Measurements from ENCODE around the gene CAMTA1.

Gene CAMTA1

DNA sequence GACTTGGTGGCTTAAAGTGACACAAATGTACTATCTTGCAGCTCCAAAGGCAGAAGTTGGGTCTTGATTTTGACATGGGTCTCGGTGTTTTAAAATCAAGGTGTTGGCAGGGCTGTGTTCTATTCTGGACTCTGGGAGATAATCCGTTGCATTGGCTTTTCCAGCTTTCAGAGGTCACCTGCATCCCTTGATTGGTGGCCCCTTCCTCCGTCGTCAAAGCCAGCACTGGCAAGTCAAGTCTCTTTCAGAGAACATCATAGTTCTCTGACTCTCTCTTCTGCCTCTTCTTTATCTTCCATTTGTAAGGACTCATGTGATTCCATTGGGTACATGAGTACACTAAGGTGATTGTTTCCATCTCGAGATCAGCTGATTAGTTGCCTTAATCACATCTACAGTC is 172.1 kb downstream of the CAMTA1 start:
- no peak for DNase-seq (ENCODE audit: low read depth, low spot score)

GRCh38 chr1:6958407-6959030 is 173.3 kb downstream of the CAMTA1 start:
- DNase-seq (ENCODE audit: low read depth, low spot score): no peak

DNA sequence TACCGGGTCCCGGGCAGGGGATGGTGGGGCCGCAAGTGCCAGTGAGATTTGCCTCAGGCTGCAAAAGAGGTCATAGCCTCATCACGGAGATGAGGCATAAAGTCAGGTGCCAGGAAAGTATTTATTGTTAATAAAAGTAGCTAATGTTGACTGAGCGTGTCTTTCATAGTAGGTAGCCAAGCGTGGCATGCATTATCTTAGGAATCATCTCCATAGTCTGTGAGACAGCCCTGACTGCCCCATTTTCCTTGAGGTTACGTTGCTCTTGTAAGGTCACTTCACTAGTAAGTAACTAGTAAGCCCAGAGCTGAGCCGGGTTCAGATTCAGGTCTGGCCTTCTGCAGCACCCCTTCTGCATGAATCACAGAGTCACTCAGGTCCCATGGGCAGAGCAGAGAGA is 174.2 kb downstream of the CAMTA1 start:
- DNase-seq (ENCODE audit: low read depth, low spot score): no peak

GRCh38 chr1:6960291-6960811 is 175.1 kb downstream of the CAMTA1 start:
- DNase-seq (ENCODE audit: low read depth, low spot score): no peak

DNA sequence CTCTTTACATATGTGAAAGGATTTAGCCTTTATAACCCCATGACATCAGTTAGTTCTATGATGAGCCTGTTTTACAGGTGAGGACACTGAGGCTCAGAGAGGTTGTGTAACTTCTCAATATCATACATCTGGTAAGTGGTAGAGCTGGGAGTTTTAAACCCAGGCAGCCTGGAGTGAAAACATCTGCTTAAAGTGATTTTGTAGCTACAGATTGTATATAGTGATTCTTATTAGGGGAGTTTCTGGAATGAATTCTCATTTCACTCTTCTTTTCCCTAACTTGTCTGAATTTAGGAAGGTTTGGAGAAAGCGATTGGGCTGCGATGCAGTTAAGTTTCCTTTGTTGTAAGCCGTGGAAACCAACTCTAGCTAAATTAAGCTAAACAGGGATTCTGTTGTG is 175.6 kb downstream of the CAMTA1 start:
- DNase-seq (ENCODE audit: low read depth, low spot score): no peak

DNA sequence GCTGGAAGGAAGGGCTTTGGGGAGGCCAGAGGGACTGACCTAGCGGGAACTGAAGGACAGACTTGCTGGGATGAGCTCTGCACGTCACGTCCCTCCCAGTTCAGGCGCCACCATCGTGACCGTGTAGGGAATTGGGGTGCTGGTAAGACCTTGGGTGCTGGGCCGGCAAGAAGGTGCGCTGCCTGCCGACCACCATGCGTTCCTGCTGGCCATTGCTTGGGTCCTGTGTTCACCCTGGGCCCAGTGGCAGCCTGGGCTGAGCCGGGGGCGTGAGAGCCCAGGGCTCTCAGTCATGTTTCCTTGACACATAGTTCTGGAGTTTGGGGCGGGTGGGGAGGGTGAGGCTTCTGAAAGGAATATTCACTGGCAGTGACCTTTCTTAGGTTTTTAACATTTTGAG is 176.0 kb downstream of the CAMTA1 start:
- no peak for DNase-seq (ENCODE audit: low read depth, low spot score)

GRCh38 chr1:6961905-6962477 is 176.7 kb downstream of the CAMTA1 start:
- DNase-seq (ENCODE audit: low read depth, low spot score): peak; percentile 70

DNA sequence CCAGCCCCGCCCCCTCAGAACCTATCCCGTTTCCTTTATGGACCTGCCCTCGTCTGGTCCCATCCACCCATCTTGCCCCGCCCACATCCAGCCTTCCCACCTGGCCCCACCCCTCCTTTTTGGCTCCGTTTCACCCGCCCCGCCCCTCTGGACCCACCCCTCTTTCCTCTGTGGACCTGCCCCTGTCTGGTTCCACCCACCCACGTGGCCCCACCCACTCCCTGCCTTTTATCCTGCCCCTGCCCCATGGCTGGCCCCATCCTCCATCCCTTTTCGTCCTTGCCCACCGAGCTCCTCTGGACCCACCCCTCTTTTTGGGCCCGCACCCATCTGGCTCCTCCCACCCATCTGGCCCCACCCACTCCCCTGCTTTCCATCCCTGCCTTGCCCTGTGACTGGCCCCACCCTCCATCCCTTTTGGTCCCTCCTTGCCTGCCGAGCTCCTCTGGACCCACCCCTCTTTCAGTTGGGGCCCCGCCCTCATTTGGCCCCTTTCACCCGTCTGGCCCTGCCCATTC is 177.3 kb downstream of the CAMTA1 start:
- DNase-seq (ENCODE audit: low read depth, low spot score): peak; percentile 100

- no peak for DNase-seq (ENCODE audit: low read depth, low spot score)
These were observed 178.0 kb downstream of the CAMTA1 start for GRCh38 chr1:6962996-6963911.

DNA sequence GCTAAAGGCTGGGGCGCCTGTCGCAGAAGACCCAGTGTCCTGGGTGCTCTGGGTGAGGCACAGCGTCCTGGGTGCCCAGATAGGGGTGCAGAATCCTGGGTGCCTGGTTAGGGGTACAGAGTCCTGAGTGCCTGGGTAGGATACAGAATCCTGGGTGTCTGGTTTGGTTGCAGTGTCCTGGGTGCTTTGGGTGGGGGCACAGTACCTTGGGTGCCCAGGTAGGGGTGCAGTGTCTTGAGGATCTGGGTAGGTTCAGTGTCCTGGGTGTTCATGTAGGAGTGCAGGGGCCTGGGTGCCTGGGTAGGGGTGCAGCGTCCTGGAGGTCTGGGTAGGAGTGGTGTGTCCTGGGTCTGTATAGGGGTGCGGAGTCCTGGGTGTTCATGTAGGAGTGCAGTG is 178.7 kb downstream of the CAMTA1 start:
- no peak for DNase-seq (ENCODE audit: low read depth, low spot score)

DNA sequence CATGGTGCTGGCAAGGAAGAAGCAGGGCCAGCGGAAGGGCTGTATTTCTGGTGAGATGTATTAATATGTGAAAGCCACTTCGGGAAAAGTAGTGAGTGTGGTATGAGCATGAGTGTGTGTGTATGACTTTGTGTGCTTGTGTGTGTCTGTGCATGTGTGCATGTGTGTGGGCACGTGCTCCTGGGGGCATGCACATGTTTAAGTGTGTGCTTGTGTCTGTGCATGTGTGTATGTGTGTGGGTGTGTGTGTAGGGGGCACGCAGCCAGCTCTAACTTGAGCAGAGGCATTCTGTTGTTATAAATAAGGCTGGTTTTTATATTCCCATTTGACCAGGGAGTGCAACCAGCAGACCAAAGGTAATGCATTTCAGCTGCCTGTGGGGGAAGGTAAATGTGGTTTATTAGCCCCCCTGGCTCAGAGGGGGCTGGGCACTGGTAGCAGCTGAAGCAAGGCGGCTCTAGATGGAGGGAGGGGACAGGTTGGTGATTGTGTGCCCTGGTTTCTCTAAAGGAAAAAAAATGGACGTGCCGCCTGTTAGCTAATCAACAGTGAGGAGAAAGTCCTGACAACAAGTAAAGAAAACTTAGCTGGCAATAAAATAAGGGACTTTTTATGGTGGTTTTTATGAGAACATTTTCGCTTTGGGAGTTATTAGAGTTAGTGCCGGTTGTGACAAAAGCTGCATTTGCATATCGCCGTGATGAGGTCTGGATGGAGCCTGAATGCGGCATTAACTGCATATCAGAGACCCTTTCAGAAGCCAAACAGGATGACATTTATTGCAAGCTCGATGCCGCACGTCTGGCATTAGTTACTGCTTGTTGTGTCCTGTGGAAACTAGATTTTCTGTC is 180.1 kb downstream of the CAMTA1 start:
- no peak for DNase-seq (ENCODE audit: low read depth, low spot score)

DNA sequence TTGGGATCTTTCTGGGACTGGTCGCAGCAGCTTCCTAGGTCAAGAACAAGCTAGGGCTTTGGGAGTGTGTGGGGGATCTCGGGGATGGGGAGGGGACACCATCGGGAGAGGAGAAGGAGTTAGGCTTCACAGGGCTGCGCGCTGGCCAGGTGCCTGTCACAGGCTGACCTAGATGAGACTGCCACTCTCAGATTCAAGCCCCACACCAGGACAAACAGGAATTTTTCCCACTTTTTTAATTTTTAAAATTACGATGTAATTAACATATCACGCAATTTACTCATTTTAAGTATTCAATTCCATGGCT is 180.6 kb downstream of the CAMTA1 start:
- no peak for DNase-seq (ENCODE audit: low read depth, low spot score)

GRCh38 chr1:6966326-6966725 is 181.1 kb downstream of the CAMTA1 start:
- DNase-seq (ENCODE audit: low read depth, low spot score): no peak

DNA sequence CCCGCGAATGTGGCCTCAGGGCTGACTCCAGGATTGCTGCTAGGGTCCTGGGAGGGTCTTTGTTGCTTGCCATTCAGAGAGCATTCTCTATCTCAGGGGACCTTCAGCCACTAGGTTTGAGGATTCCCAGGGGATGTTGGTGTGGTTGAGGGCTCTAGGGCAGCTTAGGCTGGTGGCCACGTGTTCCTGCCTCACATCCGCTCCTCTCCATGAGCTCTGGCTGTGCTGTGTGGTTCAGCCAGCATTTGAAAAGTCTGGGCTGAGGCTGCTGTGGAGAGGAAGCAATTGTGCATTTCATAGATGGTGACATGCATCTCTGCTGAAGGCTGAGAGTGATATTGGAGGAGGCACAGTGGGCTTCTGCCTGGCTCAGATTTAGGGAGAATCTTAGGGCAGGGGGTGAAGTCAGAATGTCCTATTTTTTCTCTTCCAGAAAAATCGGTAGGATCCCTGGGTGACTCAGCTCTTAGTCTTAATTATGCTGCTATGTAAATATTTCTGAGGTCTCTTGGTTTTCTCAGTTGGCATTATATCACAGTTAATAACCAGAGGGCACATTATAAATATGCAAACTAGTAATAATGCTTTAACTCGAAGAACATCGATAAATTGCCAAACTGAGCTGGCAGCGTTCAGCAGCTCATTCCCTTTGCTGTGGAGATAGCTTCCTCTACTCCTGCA is 182.3 kb downstream of the CAMTA1 start:
- no peak for DNase-seq (ENCODE audit: low read depth, low spot score)

DNA sequence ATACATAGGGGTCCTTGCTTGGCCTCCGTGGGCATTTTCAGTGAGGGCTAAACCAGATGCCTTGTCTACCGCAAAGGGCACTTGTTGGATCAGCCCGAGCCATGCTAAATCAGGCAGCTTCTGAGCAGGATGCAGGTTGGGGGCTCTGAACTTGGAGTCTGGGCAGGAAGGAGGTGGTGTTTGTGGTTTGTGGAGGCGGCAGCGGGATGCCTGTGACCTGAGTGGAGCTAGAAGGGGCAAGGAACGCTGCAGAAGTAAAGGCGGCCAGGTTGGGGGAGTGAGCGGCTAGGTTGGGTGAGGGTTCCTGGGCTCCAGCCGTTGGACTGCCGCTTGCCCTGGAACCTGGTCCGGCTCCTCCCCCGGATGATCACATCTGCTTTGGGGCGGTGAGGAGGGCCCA is 183.9 kb downstream of the CAMTA1 start:
- DNase-seq (ENCODE audit: low read depth, low spot score): no peak

GRCh38 chr1:6969762-6970161 is 184.5 kb downstream of the CAMTA1 start:
- no peak for DNase-seq (ENCODE audit: low read depth, low spot score)

- no peak for DNase-seq (ENCODE audit: low read depth, low spot score)
These were observed 185.0 kb downstream of the CAMTA1 start for GRCh38 chr1:6970221-6970620.

- DNase-seq (ENCODE audit: low read depth, low spot score): no peak
These were observed 185.8 kb downstream of the CAMTA1 start for GRCh38 chr1:6971048-6971447.

GRCh38 chr1:6971699-6972098 is 186.4 kb downstream of the CAMTA1 start:
- no peak for DNase-seq (ENCODE audit: low read depth, low spot score)

- no peak for DNase-seq (ENCODE audit: low read depth, low spot score)
These were observed 187.1 kb downstream of the CAMTA1 start for GRCh38 chr1:6972399-6972798.
